ENCODE results near the gene ECSCR.

DNA sequence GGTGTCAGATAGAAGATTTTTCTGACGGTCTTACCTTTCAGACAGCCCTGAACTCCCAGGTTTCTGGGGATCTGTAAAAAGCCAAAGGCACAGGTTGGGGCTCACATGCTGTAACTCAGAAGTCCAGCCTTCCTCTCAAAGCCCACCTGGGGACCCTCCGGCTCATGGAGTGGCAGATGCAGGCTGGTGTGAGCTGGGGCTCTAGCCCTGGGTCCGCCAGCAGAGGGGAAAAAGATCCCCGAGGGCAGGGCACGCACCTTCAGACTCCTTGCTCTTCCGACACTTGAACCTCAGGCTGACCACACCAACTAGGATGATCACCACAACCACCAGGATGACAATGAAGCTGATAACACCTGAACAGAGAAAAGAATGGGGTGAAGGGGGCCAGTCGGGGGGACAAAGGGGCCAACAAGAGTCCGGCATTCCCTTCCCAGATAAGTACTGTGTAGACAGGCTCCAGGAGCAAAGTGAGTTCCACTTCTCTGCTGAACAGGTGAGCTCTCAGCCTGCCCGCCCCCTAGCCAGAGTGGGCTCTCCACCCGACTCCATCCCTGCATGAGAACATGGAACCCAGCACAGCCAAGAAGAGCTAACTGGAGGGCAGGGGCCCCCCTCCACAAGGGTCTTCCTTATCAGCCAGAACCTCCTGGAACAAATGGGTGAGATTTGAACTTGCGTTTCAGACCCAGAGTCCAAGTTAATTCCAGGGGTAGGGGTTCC is 7.8 kb downstream of the ECSCR start:
- TF ChIP-seq, protein P1, sequence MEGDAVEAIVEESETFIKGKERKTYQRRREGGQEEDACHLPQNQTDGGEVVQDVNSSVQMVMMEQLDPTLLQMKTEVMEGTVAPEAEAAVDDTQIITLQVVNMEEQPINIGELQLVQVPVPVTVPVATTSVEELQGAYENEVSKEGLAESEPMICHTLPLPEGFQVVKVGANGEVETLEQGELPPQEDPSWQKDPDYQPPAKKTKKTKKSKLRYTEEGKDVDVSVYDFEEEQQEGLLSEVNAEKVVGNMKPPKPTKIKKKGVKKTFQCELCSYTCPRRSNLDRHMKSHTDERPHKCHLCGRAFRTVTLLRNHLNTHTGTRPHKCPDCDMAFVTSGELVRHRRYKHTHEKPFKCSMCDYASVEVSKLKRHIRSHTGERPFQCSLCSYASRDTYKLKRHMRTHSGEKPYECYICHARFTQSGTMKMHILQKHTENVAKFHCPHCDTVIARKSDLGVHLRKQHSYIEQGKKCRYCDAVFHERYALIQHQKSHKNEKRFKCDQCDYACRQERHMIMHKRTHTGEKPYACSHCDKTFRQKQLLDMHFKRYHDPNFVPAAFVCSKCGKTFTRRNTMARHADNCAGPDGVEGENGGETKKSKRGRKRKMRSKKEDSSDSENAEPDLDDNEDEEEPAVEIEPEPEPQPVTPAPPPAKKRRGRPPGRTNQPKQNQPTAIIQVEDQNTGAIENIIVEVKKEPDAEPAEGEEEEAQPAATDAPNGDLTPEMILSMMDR (IDR thresholded peaks at IDR 0.05): no peak
- TF ChIP-seq EZH2 (IDR thresholded peaks at IDR 0.05): no peak

Data from neural progenitor cell (in vitro differentiated cells).